Calu3 (cell line): ENCODE measurements around the gene MYH9. TPM values are rescaled to one million over a fixed set of nuclear protein-coding genes. Genes with fewer than 3 reads are reported as not detected.
"Not testable (repeated sequence)": the region's sequence is repeated elsewhere in the genome, so short reads cannot be mapped to it uniquely, and the experiment has no call there.

Experiments
- BruUV-seq: library from RNA; stranded (reverse); fragments of 400-500 nt; replicated peaks from 2 replicates; lab custom pipeline; 2021; lab: Mats Ljungman, UMichigan
- CTCF ChIA-PET: fragments of 300-600 bp; sonication (Branson Sonifier 250); formaldehyde crosslinking; loops from one replicate; lab custom pipeline; 2022; ENCODE audit warnings: antibody characterized with exemption; lab: Charles Lee
- DNase-seq: peaks from one replicate; pipeline ENCODE4 v3.0.0; 2022
- H3K27ac Mint-ChIP-seq: one replicate; pipeline ENCODE4 v1.8.0; 2022; ENCODE audit warnings: mixed read lengths; ENCODE audit not compliant: unreplicated experiment
- H3K27me3 Mint-ChIP-seq: one replicate; pipeline ENCODE4 v1.8.0; 2022; ENCODE audit warnings: mixed read lengths; ENCODE audit not compliant: unreplicated experiment
- H3K36me3 Mint-ChIP-seq: one replicate; pipeline ENCODE4 v1.8.0; 2022; ENCODE audit warnings: mild to moderate bottlenecking, moderate library complexity, mixed read lengths; ENCODE audit not compliant: insufficient read depth, unreplicated experiment
- H3K4me1 Mint-ChIP-seq: one replicate; pipeline ENCODE4 v1.8.0; 2022; ENCODE audit warnings: mild to moderate bottlenecking, low read depth, mixed read lengths; ENCODE audit not compliant: unreplicated experiment
- H3K4me3 Mint-ChIP-seq: one replicate; pipeline ENCODE4 v1.8.0; 2022; ENCODE audit warnings: mild to moderate bottlenecking, low read depth, moderate library complexity, mixed read lengths; ENCODE audit not compliant: unreplicated experiment
- H3K9me3 Mint-ChIP-seq: one replicate; pipeline ENCODE4 v1.8.0; 2022; ENCODE audit warnings: low read depth, mixed read lengths; ENCODE audit not compliant: unreplicated experiment
- CTCF ChIP-seq: fragments of 200-600 bp; IDR thresholded peaks from one replicate; pipeline ENCODE4 v1.8.0; 2022; ENCODE audit warnings: antibody characterized with exemption; ENCODE audit not compliant: unreplicated experiment
- intact Hi-C: fragments of 100-400 bp; cut with micrococcal nuclease; formaldehyde crosslinking; loops from one replicate; pipeline ENCODE4 v1.10.0; 2022; ENCODE audit not compliant: unreplicated experiment
- total RNA-seq: library from RNA; stranded (reverse); gene quantifications from 2 replicates; pipeline ENCODE4 v1.2.3, GENCODE V29; 2022

MYH9 gene
- total RNA-seq, 1 experiment from 2014 or later = 606 TPM

- CTCF ChIA-PET = no interaction called here
- intact Hi-C loops = no loop called here
Observed at GRCh38 chr22:36413022-36413775, 25.4 kb upstream of the MYH9 start.

DNA sequence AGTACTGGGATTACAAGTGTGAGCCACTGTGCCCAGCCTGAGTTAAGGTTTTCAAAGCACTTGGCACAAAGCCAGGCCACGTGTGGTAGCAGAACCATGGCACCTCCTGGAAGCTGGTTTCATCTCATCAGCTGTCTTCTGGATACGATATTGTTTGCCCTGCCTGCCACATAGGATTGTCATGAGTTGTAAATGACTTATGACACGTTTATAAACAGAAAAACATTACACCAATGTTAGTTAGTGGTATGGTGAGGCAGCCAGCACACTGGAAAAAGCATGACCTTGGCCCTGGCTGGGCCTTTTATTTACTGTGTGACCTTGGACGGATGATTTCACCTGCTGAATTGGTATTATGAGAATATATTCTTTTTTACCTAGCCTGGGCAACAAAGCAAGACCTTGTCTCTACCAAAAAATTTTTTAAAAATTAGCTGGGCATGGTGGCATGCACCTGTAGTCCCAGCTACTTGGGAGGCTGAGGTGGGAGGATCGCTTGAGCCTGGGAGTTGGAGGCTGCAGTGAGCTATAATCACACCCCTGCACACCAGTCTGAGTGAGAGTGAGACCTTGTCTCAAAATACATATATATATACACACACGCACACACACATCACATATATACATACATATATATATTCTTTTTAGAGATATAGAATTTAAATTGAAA is 24.0 kb upstream of the MYH9 start:
- Mint-ChIP-seq H3K36me3 (peaks cover 14% of the 10 kb centered on the region), H3K4me1 (peaks cover 16% of the 10 kb centered on the region), H3K27me3 (no peaks in the 10 kb centered on the region), H3K27ac (no peak overlapping the region), H3K9me3 (no peaks in the 10 kb centered on the region), H3K4me3 (no peak overlapping the region)
- CTCF ChIA-PET = interaction anchor here (0.6 kb wide), 1 partner anchor 99 kb away, joined by 3 read pairs; no protein-coding TSS in a partner anchor
- intact Hi-C loops = no loop called here
- no TSS peak for BruUV-seq
- no peak for DNase-seq
- no peak for TF ChIP-seq CTCF

More at GRCh38 chr22:36413022-36413775, 25.4 kb upstream of the MYH9 start:
- peaks cover 14% of the 10 kb centered on the region for H3K36me3 Mint-ChIP-seq
- DNase-seq = no peak
- H3K9me3 Mint-ChIP-seq = no peaks in the 10 kb centered on the region
- no TSS peak for BruUV-seq
- H3K27ac Mint-ChIP-seq = no peak overlapping the region
- no peak overlapping the region for H3K4me3 Mint-ChIP-seq
- H3K27me3 Mint-ChIP-seq = no peaks in the 10 kb centered on the region
- no peak for TF ChIP-seq CTCF
- H3K4me1 Mint-ChIP-seq = peaks cover 16% of the 10 kb centered on the region

- peaks cover 14% of the 10 kb centered on the region for H3K36me3 Mint-ChIP-seq
- BruUV-seq = TSS peak; percentile 99
- H3K9me3 Mint-ChIP-seq = no peaks in the 10 kb centered on the region
- DNase-seq = peak; percentile 97
- intact Hi-C loops = no loop called here
- H3K4me3 Mint-ChIP-seq = peak overlapping the region; percentile 85
- peak overlapping the region; percentile 94 for H3K27ac Mint-ChIP-seq
- no peaks in the 10 kb centered on the region for H3K27me3 Mint-ChIP-seq
- TF ChIP-seq CTCF = peak; percentile 65
- CTCF ChIA-PET = interaction anchor here (0.6 to 1.1 kb wide), 6 partner anchors 8 to 67 kb away, joined by 3 to 5 read pairs (median 4); no protein-coding TSS in a partner anchor
- H3K4me1 Mint-ChIP-seq = peaks cover 28% of the 10 kb centered on the region
Observed at GRCh38 chr22:36409911-36410756, 22.4 kb upstream of the MYH9 start.

DNA sequence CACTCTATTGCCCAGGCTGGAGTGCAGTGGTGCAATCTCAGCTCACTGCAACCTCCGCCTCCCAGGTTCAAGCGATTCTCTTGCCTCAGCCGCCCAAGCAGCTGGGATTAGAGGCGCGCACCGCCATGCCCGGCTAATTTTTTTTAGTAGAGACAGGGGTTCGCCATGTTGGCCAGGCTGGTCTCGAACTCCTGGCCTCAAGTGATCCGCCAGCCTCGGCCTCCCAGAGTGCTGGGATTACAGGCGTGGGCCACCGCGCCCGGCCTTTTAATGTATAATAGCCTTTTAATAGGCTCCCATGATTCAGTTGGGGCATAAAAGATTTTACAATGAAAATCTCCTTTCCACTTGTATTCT is 21.8 kb upstream of the MYH9 start:
- BruUV-seq = TSS peak; percentile 99
- CTCF ChIA-PET, H3K9me3 Mint-ChIP-seq, intact Hi-C loops, DNase-seq, H3K27me3 Mint-ChIP-seq: not testable (repeated sequence)
- Mint-ChIP-seq H3K4me3 (peak overlapping the region; percentile 85), H3K27ac (peak overlapping the region; percentile 94), H3K4me1 (peaks cover 29% of the 10 kb centered on the region), H3K36me3 (peaks cover 14% of the 10 kb centered on the region)
